Measurements from ENCODE around the gene CATSPERE. TPM values are rescaled to one million over a fixed set of nuclear protein-coding genes. Genes with fewer than 3 reads are reported as not detected.

The CATSPERE gene
- total and polyA plus RNA-seq, 9 of the 15 experiments (the other 6 are each of a cell fraction or from before 2014, with no cell fraction given): 0.06 to 0.16 (median 0.09) TPM; not detected in 3

GRCh38 chr1:244451951-244452795 lies 8.9 kb upstream of the CATSPERE start (continued):
- TF ChIP-seq ATF1 (CRISPR knock-in tag; IDR thresholded peaks at IDR 0.05) (no peak), ATF1 (tag; IDR thresholded peaks at IDR 0.05) (peak; percentile 69), HES1 (IDR thresholded peaks at IDR 0.05; ENCODE audit: low read depth) (no peak), PTTG1 (tag; IDR thresholded peaks at IDR 0.05; ENCODE audit: low read depth) (no peak), ADNP (tag; IDR thresholded peaks at IDR 0.05) (no peak), ZNF592 (IDR thresholded peaks at IDR 0.05) (peak; percentile 85), REST (IDR thresholded peaks at IDR 0.05; ENCODE audit: borderline replicate concordance) (peak; percentile 44; the same call in 1 of the 2 replicates), REST (CRISPR knock-in tag; IDR thresholded peaks at IDR 0.05; ENCODE audit: low read depth) (0 out of 2 replicates have a peak, but pooled peaks have one; percentile 24), ID3 (CRISPR knock-in tag; IDR thresholded peaks at IDR 0.05) (no peak), ID3 (tag; IDR thresholded peaks at IDR 0.05) (no peak; the same call in 1 of the 2 replicates)
